ENCODE measurements around the gene PRR15L. TPM values are rescaled to one million over a fixed set of nuclear protein-coding genes. Genes with fewer than 3 reads are reported as not detected.

PRR15L gene
- total and polyA plus RNA-seq, 2 donors (not counting 1 experiment from before 2014, with no cell fraction given): not detected

DNA sequence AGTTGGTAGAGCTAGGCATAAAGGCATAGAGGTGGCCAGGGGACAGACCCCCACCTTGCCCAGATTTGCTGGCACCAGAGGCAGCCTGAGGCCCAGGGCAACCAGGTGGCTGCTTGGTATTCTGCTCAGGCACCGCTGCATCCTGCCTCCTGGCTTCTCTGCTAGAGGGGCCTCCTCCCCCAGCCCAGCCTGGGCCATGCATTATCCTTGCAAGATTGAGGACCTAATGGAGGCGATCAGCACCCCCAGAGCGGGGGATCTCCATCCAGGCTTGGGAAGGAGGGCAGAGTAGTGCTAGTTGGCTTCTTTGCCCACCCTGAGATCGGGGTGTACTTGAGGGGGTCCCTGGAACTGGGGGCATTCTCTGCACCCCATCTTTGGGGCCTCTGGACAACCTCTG is 37.0 kb upstream of the PRR15L start:
- Histone ChIP-seq H4K20me1 (ENCODE audit: control insufficient read depth, extremely low read depth, insufficient read depth, low read length) (no peaks in the 10 kb centered on the region), H3K9ac (ENCODE audit: insufficient read depth, low read length) (no peak overlapping the region), H2AFZ (ENCODE audit: low read length) (no peak overlapping the region), H3K36me3 (ENCODE audit: control insufficient read depth, insufficient read depth, low read length) (no peaks in the 10 kb centered on the region), H3K79me2 (ENCODE audit: control insufficient read depth, insufficient read depth, low read length) (no peaks in the 10 kb centered on the region), H3K27me3 (ENCODE audit: control insufficient read depth, insufficient read depth, low read length) (peaks cover 6% of the 10 kb centered on the region), H3K4me3 (replicated peaks in 1 of 4; ENCODE audit: control extremely low read depth in 1 of 4, insufficient read depth in 1 of 4, low read depth in 3 of 4, low read length in 4 of 4) (no peak overlapping the region), H3K9me3 (ENCODE audit: control insufficient read depth, insufficient read depth, low read depth, low read length) (no peaks in the 10 kb centered on the region), H3K4me1 (ENCODE audit: control insufficient read depth, extremely low read depth, insufficient read depth, low read length) (peaks cover 2% of the 10 kb centered on the region), H3K4me2 (ENCODE audit: extremely low read depth, insufficient read depth, low read length) (no peak overlapping the region), H3K27ac (ENCODE audit: insufficient read depth, low read length) (no peak overlapping the region)
- DNase-seq (ENCODE audit: low read depth in 2 of 2): no peak
- TF ChIP-seq EZH2 (IDR thresholded peaks at IDR 0.05; ENCODE audit: low read length, missing control alignments): no peak
- TF ChIP-seq, protein P1, sequence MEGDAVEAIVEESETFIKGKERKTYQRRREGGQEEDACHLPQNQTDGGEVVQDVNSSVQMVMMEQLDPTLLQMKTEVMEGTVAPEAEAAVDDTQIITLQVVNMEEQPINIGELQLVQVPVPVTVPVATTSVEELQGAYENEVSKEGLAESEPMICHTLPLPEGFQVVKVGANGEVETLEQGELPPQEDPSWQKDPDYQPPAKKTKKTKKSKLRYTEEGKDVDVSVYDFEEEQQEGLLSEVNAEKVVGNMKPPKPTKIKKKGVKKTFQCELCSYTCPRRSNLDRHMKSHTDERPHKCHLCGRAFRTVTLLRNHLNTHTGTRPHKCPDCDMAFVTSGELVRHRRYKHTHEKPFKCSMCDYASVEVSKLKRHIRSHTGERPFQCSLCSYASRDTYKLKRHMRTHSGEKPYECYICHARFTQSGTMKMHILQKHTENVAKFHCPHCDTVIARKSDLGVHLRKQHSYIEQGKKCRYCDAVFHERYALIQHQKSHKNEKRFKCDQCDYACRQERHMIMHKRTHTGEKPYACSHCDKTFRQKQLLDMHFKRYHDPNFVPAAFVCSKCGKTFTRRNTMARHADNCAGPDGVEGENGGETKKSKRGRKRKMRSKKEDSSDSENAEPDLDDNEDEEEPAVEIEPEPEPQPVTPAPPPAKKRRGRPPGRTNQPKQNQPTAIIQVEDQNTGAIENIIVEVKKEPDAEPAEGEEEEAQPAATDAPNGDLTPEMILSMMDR (conservative IDR thresholded peaks at IDR 0.05 in 1 of 2, IDR thresholded peaks at IDR 0.05 in 1 of 2; ENCODE audit: low read depth in 1 of 2, low read length in 2 of 2): no peak

DNA sequence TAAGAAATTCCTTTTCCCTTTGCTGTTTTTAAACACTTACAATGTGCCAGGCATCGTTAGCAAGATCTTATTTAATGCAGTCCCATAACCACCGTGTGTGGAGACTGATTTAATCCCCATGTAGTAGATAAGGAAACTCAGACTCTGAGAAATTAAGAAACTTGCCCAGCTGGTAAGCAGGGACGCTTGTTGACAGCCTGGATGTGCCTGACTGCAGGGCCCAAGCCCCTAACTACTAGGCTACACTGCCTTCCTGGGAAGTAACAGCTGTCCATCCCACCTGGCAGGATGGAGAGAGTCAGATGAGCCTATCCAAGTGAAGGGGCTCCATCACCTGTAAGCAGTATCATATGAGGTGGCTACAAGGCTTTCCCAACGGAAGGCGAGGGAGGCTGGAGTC is 36.3 kb upstream of the PRR15L start:
- no peak overlapping the region for H3K4me3 ChIP-seq (replicated peaks in 1 of 4; ENCODE audit: control extremely low read depth in 1 of 4, insufficient read depth in 1 of 4, low read depth in 3 of 4, low read length in 4 of 4)
- H3K9ac ChIP-seq (ENCODE audit: insufficient read depth, low read length): no peak overlapping the region
- no peak overlapping the region for H3K27ac ChIP-seq (ENCODE audit: insufficient read depth, low read length)
- no peak for DNase-seq (ENCODE audit: low read depth in 2 of 2)
- peaks cover 6% of the 10 kb centered on the region for H3K27me3 ChIP-seq (ENCODE audit: control insufficient read depth, insufficient read depth, low read length)
- TF ChIP-seq EZH2 (IDR thresholded peaks at IDR 0.05; ENCODE audit: low read length, missing control alignments): no peak
- TF ChIP-seq, protein P1 (conservative IDR thresholded peaks at IDR 0.05 in 1 of 2, IDR thresholded peaks at IDR 0.05 in 1 of 2; ENCODE audit: low read depth in 1 of 2, low read length in 2 of 2): no peak
- peaks cover 2% of the 10 kb centered on the region for H3K4me1 ChIP-seq (ENCODE audit: control insufficient read depth, extremely low read depth, insufficient read depth, low read length)
- H3K4me2 ChIP-seq (ENCODE audit: extremely low read depth, insufficient read depth, low read length): no peak overlapping the region
- H4K20me1 ChIP-seq (ENCODE audit: control insufficient read depth, extremely low read depth, insufficient read depth, low read length): no peaks in the 10 kb centered on the region
- H2AFZ ChIP-seq (ENCODE audit: low read length): no peak overlapping the region
- H3K79me2 ChIP-seq (ENCODE audit: control insufficient read depth, insufficient read depth, low read length): no peaks in the 10 kb centered on the region
- H3K36me3 ChIP-seq (ENCODE audit: control insufficient read depth, insufficient read depth, low read length): no peaks in the 10 kb centered on the region
- H3K9me3 ChIP-seq (ENCODE audit: control insufficient read depth, insufficient read depth, low read depth, low read length): no peaks in the 10 kb centered on the region

DNA sequence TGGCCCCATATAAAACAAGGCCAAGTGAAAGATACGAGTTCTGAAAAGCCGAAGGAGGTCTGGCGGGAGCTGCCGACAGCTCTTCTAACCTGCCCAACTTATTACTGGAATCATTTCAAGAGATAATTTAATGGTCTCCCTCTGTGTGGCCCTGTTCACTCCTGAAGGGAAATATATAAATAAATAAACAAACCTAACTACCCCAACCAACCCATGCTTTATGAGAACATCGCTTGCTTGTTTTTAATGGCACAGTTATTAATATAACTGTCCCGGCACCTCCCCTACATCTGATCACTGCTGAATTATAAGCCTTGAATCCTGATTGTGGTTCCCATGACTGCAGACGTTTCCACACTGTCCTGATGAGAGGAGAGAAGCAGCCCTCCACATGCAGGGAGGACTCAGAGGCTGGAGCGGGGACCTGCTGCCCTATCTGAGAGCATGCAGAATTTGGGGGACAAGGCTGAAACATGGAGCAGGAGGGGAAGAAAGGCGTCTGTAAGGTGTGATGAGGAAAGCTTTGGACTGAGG is 35.4 kb upstream of the PRR15L start:
- Histone ChIP-seq H3K27me3 (ENCODE audit: control insufficient read depth, insufficient read depth, low read length) (peaks cover 6% of the 10 kb centered on the region), H3K36me3 (ENCODE audit: control insufficient read depth, insufficient read depth, low read length) (no peaks in the 10 kb centered on the region), H3K79me2 (ENCODE audit: control insufficient read depth, insufficient read depth, low read length) (no peaks in the 10 kb centered on the region), H3K4me3 (replicated peaks in 1 of 4; ENCODE audit: control extremely low read depth in 1 of 4, insufficient read depth in 1 of 4, low read depth in 3 of 4, low read length in 4 of 4) (no peak overlapping the region), H3K9ac (ENCODE audit: insufficient read depth, low read length) (no peak overlapping the region), H3K27ac (ENCODE audit: insufficient read depth, low read length) (no peak overlapping the region), H3K4me1 (ENCODE audit: control insufficient read depth, extremely low read depth, insufficient read depth, low read length) (peaks cover 2% of the 10 kb centered on the region), H3K4me2 (ENCODE audit: extremely low read depth, insufficient read depth, low read length) (no peak overlapping the region), H3K9me3 (ENCODE audit: control insufficient read depth, insufficient read depth, low read depth, low read length) (no peaks in the 10 kb centered on the region), H4K20me1 (ENCODE audit: control insufficient read depth, extremely low read depth, insufficient read depth, low read length) (no peaks in the 10 kb centered on the region), H2AFZ (ENCODE audit: low read length) (no peak overlapping the region)
- DNase-seq (ENCODE audit: low read depth in 2 of 2): no peak
- TF ChIP-seq, protein P1 (conservative IDR thresholded peaks at IDR 0.05 in 1 of 2, IDR thresholded peaks at IDR 0.05 in 1 of 2; ENCODE audit: low read depth in 1 of 2, low read length in 2 of 2): no peak
- no peak for TF ChIP-seq EZH2 (IDR thresholded peaks at IDR 0.05; ENCODE audit: low read length, missing control alignments)
